K562 (cell line): ENCODE data around the gene CARMIL1. TPM values are rescaled to one million over a fixed set of nuclear protein-coding genes. Genes with fewer than 3 reads are reported as not detected.

ENCODE experiments used
- ATAC-seq: fragments of 200-7000 bp; cut with Tn5 transposase; 3 replicates; pipeline ENCODE4 v1.9.1; 2020; ENCODE audit warnings: moderate library complexity
- BruUV-seq: library from RNA; stranded (reverse); fragments of 400-500 nt; replicated peaks from 2 replicates; lab custom pipeline; 2021; lab: Mats Ljungman, UMichigan
- CTCF ChIA-PET: fragments of 300-600 bp; formaldehyde crosslinking; extraction: SDS; loops from one replicate; lab custom pipeline; 2021; ENCODE audit warnings: low intra/inter-chr PET ratio; lab: Yijun Ruan, JAX
- POLR2A ChIA-PET: fragments of 300-600, 350-650 bp; sonication (Branson Sonifier 250); formaldehyde crosslinking; extraction: SDS; loops from one replicate; lab custom pipeline; 2021; ENCODE audit warnings: antibody characterized with exemption, inconsistent platforms; lab: Yijun Ruan, JAX
- DNase-seq, 4 experiments: peaks; one replicate each; pipeline versions ENCODE4 v3.0.0 to v3.0.0-alpha.2; 2011 to 2018; ENCODE audit warnings: low spot score in 3 of 4, mixed read lengths in 3 of 4; ENCODE audit errors: extremely low read depth in 1 of 4
- FAIRE-seq: peaks from 2 replicates; lab custom pipeline; 2011; peaks lifted over from hg19 to GRCh38; lab: Jason Lieb, UNC
- H2AFZ ChIP-seq: 2 replicates; pipeline ENCODE4 v1.6.0; 2011; ENCODE audit warnings: low read depth, low read length, control low read depth, inconsistent platforms
- H3K27ac ChIP-seq: fragments of 200-600 bp; 3 replicates; pipeline ENCODE4 v1.8.0; 2011; ENCODE audit warnings: low read depth, mild to moderate bottlenecking, control low read depth, inconsistent platforms, low read length, moderate library complexity, mixed read lengths; ENCODE audit errors: extremely low read depth
- H3K27me3 ChIP-seq, 2 experiments: fragments of 300-600 bp in 1 of 2; 2 replicates in 1 of 2; 3 replicates in 1 of 2; pipeline versions ENCODE4 v1.6.0 to v1.8.0; 2011; ENCODE audit warnings: inconsistent platforms in 2 of 2, low read length in 2 of 2, mild to moderate bottlenecking in 1 of 2, mixed read lengths in 1 of 2, moderate library complexity in 1 of 2; ENCODE audit not compliant: control insufficient read depth in 2 of 2, insufficient read depth in 2 of 2
- H3K36me3 ChIP-seq: fragments of 300-600 bp; 3 replicates; pipeline ENCODE4 v1.8.0; 2011; ENCODE audit warnings: mild to moderate bottlenecking, low read length, inconsistent platforms; ENCODE audit not compliant: control insufficient read depth, insufficient read depth
- H3K4me1 ChIP-seq, 2 experiments: fragments of 200-600 bp in 1 of 2; replicated peaks in 1 of 2; 2 replicates in 1 of 2; 3 replicates in 1 of 2; pipeline versions ENCODE4 v1.5.1 to v1.8.0; 2011; ENCODE audit warnings: inconsistent platforms in 2 of 2, low read length in 2 of 2, mild to moderate bottlenecking in 1 of 2, mixed read lengths in 1 of 2, moderate library complexity in 1 of 2; ENCODE audit not compliant: control insufficient read depth in 2 of 2, insufficient read depth in 2 of 2
- H3K4me2 ChIP-seq: 2 replicates; pipeline ENCODE4 v1.6.1; 2011; ENCODE audit warnings: low read length, control low read depth, inconsistent platforms, mixed read lengths; ENCODE audit not compliant: insufficient read depth
- H3K4me3 ChIP-seq: fragments of 200-600 bp; sonication (generic), shearing (Covaris generic); 2 replicates; pipeline ENCODE4 v1.5.1; 2016; ENCODE audit warnings: control low read depth, inconsistent platforms
- H3K79me2 ChIP-seq: fragments of 200-600 bp; 3 replicates; pipeline ENCODE4 v1.8.0; 2011; ENCODE audit warnings: low read length, inconsistent platforms; ENCODE audit not compliant: control insufficient read depth, insufficient read depth
- H3K9ac ChIP-seq, 2 experiments: 2 replicates each; pipeline versions ENCODE4 v1.6.0 to v1.6.1; 2011; ENCODE audit warnings: low read depth in 2 of 2, low read length in 2 of 2, control low read depth in 1 of 2, inconsistent platforms in 1 of 2, mild to moderate bottlenecking in 1 of 2, mixed read lengths in 1 of 2; ENCODE audit not compliant: insufficient read depth in 1 of 2
- H3K9me1 ChIP-seq: one replicate; pipeline ENCODE4 v1.6.0; 2011; ENCODE audit warnings: inconsistent platforms, mild to moderate bottlenecking, low read length, moderate library complexity; ENCODE audit not compliant: control insufficient read depth, insufficient read depth
- H3K9me3 ChIP-seq: replicated peaks from 2 replicates; pipeline ENCODE4 v1.5.1; 2011; ENCODE audit warnings: low read depth, low read length, inconsistent platforms; ENCODE audit not compliant: control insufficient read depth, insufficient read depth
- H4K20me1 ChIP-seq: replicated peaks from 2 replicates; pipeline ENCODE4 v1.6.1; 2011; ENCODE audit warnings: low read length, inconsistent platforms, mixed read lengths; ENCODE audit not compliant: control insufficient read depth, insufficient read depth
- RBBP5 ChIP-seq: fragments of 200-600 bp; sonication (generic); IDR thresholded peaks from 2 replicates; pipeline ENCODE4 v1.6.1; 2012; ENCODE audit warnings: borderline replicate concordance, mild to moderate bottlenecking, low read length, control low read depth, inconsistent platforms; ENCODE audit not compliant: insufficient read depth, poor library complexity, severe bottlenecking
- WGBS: fragments of 100-300 bp; shearing (Covaris generic); methylation state at CpG from one replicate; pipeline ENCODE4 v1.1.6; 2016; ENCODE audit warnings: low coverage, mixed read lengths; ENCODE audit not compliant: insufficient coverage; ENCODE audit errors: missing lambda C conversion rate; 5-methylcytosine and 5-hydroxymethylcytosine counted together
- in situ Hi-C: fragments of 300-500 bp; cut with MboI; formaldehyde crosslinking; loops from 4 replicates; pipeline ENCODE4 v1.15.0; 2018; ENCODE audit warnings: inconsistent platforms, mixed read lengths
- intact Hi-C: fragments of 100-400 bp; cut with micrococcal nuclease; formaldehyde crosslinking; loops from 2 replicates; pipeline ENCODE4 v1.14.2; 2022
- polyA plus RNA-seq, 8 experiments: library from polyadenylated mRNA; depleted of rRNA in 4 of 8; stranded (reverse) in 5 of 8; unstranded in 3 of 8; fragments of >200 nt; fragmentation: Nextera tagmentation in 2 of 8; fragmentation: Illumina TruSeq in 1 of 8; extraction: Ambion mirVana in 2 of 8; extraction: Trizol in 1 of 8; gene quantifications; 2 replicates each; pipeline versions ENCODE4 v1.2.1 to v1.2.3, GENCODE V29; 2011 to 2014; ENCODE audit warnings: inconsistent platforms in 1 of 8, missing spikeins in 1 of 8
- total RNA-seq, 7 experiments: library from RNA; depleted of rRNA in 6 of 7; stranded (reverse); fragments of >200 nt in 6 of 7; fragmentation: Illumina TruSeq in 2 of 7; extraction: Trizol in 2 of 7; gene quantifications; 2 replicates each; pipeline versions ENCODE4 v1.2.1 to v1.2.3, GENCODE V29; 2011 to 2021; ENCODE audit warnings: low replicate concordance in 1 of 7
- TF ChIP-seq, protein P1 (sequence below): sonication (generic); formaldehyde crosslinking; IDR thresholded peaks from 2 replicates; pipeline ENCODE4 v1.8.1; 2023; ENCODE audit warnings: mild to moderate bottlenecking, missing genetic modification reagents

Gene CARMIL1
- total and polyA plus RNA-seq, 9 of the 15 experiments (the other 6 are each of a cell fraction or from before 2014, with no cell fraction given) = 0.04 to 0.32 (median 0.10) TPM; not detected in 1

DNA sequence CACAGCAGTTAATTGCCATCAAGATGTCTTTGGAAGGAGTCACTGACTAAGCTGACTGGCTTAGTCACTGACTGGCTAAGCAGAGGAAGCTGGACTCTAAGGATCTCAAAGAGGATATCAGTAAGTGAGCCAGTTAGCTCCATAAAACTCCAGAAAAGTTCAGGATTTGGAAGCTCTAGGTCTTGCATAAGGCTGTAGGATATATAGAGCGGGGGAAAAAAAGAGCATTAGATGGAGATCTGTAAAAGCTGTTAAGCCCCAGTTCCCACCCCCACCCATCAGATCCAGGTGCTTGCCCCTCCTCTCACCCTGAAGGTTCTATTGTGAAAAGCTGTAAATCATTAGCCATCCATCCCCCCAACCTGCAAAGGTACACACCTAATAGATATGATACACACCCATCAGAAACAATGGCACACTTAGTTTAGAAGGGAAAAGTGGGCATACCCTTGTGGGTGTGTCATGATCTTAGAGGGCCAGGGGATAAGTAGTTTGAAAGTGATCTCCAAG, 32.2 kb downstream of the CARMIL1 start:
- Histone ChIP-seq H3K27me3 (peaks cover 2 to 4% of the 10 kb centered on the region in 2 experiments; a peak in 3 of 5 replicates), H3K9ac (no peak overlapping the region), H3K4me3 (no peak overlapping the region), H2AFZ (no peak overlapping the region), H4K20me1 (no peaks in the 10 kb centered on the region), H3K79me2 (no peaks in the 10 kb centered on the region), H3K9me3 (no peaks in the 10 kb centered on the region), H3K4me2 (no peak overlapping the region), H3K4me1 (no peaks in the 10 kb centered on the region), H3K27ac (no peak overlapping the region), H3K9me1 (no peaks in the 10 kb centered on the region), H3K36me3 (no peaks in the 10 kb centered on the region)
- WGBS = 0% methylated on average over 1 of the region's 1 CpG
- ChIA-PET CTCF (interaction anchor here (0.6 kb wide), 1 partner anchor 580 kb away, joined by 7 read pairs; no protein-coding TSS in a partner anchor), POLR2A (interaction anchor here (0.6 kb wide), 1 partner anchor 44 kb away, joined by 3 read pairs; no protein-coding TSS in a partner anchor)
- no peak for FAIRE-seq
- in situ Hi-C loops (no loop called here), intact Hi-C loops (no loop called here)
- BruUV-seq = no TSS peak
- TF ChIP-seq, protein P1, sequence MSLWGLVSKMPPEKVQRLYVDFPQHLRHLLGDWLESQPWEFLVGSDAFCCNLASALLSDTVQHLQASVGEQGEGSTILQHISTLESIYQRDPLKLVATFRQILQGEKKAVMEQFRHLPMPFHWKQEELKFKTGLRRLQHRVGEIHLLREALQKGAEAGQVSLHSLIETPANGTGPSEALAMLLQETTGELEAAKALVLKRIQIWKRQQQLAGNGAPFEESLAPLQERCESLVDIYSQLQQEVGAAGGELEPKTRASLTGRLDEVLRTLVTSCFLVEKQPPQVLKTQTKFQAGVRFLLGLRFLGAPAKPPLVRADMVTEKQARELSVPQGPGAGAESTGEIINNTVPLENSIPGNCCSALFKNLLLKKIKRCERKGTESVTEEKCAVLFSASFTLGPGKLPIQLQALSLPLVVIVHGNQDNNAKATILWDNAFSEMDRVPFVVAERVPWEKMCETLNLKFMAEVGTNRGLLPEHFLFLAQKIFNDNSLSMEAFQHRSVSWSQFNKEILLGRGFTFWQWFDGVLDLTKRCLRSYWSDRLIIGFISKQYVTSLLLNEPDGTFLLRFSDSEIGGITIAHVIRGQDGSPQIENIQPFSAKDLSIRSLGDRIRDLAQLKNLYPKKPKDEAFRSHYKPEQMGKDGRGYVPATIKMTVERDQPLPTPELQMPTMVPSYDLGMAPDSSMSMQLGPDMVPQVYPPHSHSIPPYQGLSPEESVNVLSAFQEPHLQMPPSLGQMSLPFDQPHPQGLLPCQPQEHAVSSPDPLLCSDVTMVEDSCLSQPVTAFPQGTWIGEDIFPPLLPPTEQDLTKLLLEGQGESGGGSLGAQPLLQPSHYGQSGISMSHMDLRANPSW (CRISPR knock-in tag) = no peak
- no peak for TF ChIP-seq RBBP5
- DNase-seq = no peak
- no peak for ATAC-seq
